Measurements from ENCODE around the gene FXYD1.
"Not testable (repeated sequence)": the region's sequence is repeated elsewhere in the genome, so short reads cannot be mapped to it uniquely, and the experiment has no call there.

Gene FXYD1

GRCh38 chr19:35138305-35138892, at the start of gene FXYD1:
Gene FXYD1, plus strand, starts transcription at chr19:35138824. Its CDS starts 1,256 bp downstream, at chr19:35140080.
- no peak for DNase-seq (ENCODE audit: low read depth)

DNA sequence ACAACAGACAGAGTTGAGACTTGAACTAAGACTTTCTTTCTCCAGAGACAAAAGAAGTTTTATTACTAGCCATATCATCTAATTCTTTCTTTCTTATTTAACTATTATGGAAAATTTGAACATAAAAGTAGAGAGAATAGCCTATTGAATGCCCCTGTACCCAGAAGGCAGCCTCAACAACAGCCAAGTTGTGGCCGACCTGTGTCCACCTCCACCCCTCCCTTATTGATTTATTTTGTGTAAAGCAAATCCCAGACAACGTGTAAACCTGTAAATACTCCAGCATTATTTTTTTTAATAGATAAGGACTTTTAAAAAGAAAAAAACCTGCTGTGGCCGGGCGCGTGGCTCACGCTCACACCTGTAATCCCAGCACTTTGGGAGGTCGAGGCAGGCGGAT, 49.1 kb upstream of the FXYD1 start:
- DNase-seq (ENCODE audit: low read depth), result no peak

GRCh38 chr19:35090160-35090505, 48.5 kb upstream of the FXYD1 start:
- DNase-seq (ENCODE audit: low read depth), result no peak

DNA sequence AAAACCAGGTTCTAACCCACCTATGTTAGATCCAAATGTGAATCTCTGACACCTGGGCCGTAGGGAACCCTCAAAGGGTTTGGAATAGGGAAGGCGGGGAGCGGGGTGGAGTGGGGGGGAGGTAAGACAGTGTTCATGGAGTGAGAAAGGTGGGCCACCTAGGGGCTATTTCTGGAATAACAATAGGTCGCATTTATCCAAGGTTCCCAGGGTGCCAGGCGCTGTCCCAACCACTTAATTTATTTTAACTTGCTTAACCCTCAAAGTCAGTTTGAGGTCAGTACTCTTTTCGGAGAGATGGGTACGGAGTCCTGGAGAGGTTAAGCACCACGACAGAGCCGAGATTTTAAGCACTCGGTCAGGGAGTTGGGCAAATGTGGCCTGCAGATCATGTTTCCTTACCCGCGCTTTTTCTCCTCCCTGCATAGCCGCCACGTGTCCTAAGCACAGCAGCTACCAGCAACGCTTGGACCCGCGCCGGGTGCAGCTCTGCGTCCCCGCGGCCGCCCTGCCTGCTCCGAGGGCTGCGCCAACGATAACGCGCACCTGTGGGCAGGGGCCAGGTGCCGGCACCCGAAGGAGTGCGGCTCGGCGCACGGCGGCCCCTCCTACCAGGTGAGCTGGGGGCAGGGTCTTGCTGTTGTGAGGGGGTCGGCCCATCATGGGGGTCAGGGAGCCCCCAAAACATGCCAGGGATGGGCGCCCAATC, 48.0 kb upstream of the FXYD1 start:
- peak; percentile 69 for DNase-seq (ENCODE audit: low read depth)

DNA sequence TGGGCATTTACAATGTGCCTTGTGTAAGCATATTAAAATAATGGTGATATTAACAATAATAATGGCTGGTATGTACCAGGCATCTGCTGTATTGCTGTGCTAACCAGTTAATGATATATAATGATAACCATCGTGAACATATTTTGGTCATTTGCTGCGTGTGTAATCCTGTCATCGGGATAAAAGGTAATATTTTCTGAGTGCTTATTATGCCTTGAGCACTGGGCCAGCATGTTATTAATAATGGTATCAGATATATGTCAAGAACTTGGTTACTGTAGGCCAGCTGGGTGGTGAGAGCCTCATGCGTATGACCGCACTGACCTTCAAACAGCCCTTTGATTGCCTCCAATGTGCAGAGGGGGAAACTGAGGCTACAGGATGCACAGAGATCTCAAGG, 45.2 kb upstream of the FXYD1 start:
- no peak for DNase-seq (ENCODE audit: low read depth)

DNA sequence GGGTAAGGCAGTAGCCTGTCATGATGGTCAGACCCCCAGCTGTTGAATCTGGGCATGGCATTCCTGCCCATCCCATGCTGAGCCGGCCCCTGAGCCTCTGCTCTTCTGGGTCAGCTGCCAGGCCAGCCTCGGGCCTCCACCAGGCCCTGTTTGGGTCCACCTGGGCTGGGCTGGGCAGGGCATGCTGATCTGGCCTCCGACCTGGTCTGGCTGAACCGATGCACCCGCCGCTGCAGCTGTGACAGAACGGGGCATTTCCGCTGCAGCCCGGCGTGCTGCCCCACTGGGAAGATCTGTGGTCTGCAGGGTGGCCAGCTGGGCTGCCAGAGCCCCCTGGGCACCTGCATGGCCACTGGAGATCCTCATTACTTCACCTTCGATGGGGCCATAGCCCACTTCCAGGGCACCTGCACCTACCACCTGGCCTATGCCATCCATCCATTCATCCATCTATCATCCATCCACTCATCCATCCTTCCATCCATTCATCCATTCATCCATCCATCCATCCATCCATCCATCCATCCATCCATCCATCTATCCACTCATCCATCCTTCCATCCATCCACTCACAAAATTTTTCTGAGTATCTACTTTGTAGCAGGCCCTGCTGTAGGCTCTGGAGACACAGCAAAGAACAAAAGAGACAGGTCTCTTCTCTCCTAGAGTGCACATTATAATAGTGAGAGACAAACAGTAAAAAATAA, 44.5 kb upstream of the FXYD1 start:
- no peak for DNase-seq (ENCODE audit: low read depth)

DNA sequence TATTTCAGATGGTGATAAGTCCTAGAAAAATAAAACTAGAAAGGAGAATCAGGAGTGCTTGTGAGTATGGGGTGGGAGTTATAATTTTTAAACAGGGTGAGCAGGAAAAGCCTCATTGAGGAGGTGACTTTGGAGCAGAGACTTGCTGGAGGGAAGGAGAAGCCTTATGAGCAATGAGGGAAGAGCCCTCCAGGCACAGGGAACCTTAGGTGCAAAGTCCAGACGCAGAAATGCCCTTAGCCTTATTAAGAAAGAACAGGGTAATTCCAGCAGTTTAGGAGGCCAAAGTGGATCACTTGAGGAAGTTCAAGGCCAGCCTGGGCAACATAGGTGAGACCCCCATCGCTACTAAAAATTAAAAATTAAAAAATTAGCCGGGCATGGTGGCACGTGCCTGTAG, 44.0 kb upstream of the FXYD1 start:
- no peak for DNase-seq (ENCODE audit: low read depth)

GRCh38 chr19:35095667-35096368, 42.8 kb upstream of the FXYD1 start:
- DNase-seq (ENCODE audit: low read depth), result no peak

DNA sequence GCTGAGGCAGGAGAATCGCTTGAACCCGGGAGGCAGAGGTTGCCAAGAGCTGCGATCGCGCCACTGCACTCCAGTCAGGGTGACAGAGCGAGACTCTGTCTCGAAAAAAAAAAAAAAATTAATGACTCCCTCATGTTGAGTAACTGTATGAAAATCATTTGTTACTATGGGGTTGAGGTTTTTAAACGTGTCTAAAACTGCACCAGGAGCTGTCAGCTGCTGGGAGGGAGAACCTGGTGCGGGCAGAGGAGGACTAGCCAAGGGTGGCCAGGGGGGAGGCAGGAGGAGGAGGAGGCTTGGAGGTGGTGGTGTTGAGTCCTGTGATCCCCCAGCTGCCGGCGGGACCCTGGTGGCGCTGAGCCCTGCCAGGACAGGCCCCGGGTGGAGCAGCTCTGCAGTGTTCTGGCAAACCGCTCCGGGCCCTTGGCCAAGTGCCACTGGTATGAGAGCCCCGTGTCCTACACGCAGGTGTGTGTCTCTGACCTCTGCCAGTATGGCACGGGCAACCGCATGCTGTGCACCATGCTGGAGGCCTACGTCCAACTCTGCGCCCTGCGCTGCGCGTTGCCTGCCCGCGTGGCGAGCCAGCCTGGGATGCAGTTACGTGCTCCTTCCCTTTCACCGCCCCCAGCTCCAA, 40.1 kb upstream of the FXYD1 start:
- DNase-seq (ENCODE audit: low read depth), result no peak

DNA sequence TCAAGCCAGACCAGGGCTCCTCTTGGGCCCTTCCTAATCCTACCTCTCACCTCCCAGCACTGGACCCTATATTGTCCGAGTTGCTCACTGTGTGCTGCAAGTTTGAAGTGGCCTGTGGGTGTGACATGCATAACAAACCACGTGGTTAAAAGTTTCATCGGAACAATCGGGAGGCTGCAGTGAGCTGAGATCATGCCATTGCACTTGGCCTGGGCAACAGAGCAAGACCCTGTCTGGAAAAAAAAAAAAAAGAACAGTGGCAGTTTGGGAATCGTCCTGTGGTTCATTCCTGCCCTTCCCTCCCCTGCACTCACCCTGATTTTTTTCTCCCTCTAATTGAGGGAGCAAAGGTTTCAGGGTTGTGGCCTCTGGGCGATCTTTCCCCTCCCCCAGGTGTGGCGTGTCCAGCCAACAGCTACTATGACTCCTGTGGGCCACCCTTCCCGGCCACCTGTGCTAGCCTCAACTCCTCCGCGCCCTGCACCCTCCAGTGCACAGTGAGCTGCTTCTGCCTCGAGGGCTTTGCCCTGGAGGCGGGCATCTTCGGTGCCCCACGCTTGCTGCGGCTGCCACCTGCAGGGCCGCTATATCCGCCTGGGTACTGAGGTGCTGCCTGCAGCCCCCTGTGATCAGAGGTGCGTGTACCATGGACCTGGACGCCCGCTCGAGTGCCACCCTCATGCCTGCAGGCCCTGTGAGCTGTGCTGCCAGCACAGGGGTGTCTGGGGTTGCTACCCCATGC, 39.3 kb upstream of the FXYD1 start:
- no peak for DNase-seq (ENCODE audit: low read depth)

DNA sequence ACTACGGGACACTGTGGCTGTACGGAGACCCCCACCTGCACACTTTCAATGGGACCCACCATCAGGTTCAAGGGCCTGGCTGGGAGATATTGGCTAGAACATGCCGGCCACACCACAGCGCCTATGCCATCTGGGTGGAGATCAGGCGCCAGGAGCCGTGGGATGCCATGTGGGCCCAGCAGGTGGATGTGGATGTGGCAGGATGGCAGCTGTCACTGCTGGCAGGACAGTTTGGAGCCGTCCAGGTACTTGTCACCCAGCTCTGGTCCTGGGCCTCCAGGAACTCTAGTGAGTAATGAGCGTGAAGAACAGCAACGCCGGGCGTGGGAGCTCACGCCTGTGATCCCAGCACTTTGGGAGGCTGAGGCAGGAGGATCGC, 38.7 kb upstream of the FXYD1 start:
- no peak for DNase-seq (ENCODE audit: low read depth)

DNA sequence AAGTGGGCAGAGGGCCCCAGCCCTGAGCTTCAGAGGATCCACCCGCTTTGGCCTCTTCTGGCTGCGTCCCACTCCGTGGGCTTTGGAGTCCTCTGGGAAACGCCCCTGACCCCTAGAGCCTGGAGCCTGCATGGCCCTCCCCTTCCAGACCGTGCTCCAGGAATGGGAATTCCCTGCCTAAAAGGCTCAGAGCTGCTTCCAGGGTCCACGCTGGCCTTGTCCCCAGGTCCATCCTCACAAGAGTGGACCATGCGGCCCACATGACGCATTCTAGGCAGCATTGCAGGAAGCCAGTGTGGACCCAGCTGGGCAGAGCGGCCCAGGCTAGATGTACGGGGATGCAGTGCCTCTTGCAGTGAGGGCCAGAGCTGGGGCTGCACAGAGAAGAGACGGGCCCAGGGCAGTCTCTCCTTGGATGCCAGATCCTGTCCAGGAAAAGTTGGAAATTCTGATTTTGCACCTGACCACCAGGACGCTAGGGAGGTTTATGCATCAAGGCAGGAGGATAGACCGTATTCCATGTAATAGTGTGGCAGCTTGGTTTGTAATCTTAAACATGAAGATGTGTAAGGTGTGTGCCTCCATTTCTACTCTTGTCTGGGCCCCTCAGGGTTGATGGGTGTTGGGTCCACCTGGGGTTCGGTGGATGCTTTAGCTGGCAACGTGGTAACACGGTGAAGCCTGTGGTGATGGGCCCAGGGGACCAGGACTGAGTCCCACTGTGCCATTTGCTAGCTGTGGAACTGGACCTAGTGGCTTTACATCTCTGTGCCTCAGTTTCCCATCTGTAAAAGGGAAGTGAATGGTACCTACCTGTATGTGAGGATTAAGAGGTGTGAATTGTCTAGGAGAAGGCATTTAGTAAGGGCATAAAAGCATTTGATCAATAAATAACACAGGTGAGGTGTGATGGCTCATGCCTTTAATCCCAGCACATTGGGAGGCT, 37.8 kb upstream of the FXYD1 start:
- no peak for DNase-seq (ENCODE audit: low read depth)

GRCh38 chr19:35101949-35102348, 36.7 kb upstream of the FXYD1 start:
- DNase-seq (ENCODE audit: low read depth), result not testable (repeated sequence)

GRCh38 chr19:35103614-35104013, 35.0 kb upstream of the FXYD1 start:
- not testable (repeated sequence) for DNase-seq (ENCODE audit: low read depth)

DNA sequence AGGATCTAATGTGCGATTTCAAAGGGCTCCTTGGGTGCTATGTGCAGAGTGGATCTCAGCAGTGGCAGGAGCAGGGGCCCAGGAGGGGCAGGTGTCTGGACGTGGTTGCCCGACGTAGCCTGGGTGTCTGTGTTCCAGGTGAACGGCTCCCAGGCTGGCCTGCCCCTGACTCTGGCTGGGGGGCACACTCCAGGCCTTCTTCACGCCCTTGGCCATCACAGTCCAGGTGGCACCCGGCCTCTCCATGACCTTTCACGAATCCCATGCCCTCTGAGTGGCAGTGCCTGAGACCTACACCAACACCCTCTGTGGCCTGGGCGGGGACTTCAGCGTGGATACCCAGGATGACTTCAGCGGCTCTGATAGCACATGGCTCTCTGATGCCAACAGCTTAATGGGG, 34.3 kb upstream of the FXYD1 start:
- no peak for DNase-seq (ENCODE audit: low read depth)

DNA sequence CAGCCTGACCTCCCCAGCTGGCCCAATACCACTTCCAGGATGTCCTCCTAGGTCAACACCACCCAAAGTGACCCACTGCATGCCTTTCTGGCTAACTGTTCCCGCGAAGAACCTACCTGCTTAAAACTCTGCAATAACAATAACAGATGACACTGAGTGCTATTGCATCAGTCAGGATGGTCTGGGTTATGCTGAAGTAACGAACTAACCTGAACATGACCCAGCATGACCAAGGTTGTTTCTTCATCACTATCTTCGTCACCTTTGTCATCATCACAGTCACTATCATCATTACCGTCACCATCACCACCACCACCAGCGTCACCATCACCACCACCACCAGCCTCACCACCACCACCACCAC, 33.6 kb upstream of the FXYD1 start:
- DNase-seq (ENCODE audit: low read depth), result no peak

DNA sequence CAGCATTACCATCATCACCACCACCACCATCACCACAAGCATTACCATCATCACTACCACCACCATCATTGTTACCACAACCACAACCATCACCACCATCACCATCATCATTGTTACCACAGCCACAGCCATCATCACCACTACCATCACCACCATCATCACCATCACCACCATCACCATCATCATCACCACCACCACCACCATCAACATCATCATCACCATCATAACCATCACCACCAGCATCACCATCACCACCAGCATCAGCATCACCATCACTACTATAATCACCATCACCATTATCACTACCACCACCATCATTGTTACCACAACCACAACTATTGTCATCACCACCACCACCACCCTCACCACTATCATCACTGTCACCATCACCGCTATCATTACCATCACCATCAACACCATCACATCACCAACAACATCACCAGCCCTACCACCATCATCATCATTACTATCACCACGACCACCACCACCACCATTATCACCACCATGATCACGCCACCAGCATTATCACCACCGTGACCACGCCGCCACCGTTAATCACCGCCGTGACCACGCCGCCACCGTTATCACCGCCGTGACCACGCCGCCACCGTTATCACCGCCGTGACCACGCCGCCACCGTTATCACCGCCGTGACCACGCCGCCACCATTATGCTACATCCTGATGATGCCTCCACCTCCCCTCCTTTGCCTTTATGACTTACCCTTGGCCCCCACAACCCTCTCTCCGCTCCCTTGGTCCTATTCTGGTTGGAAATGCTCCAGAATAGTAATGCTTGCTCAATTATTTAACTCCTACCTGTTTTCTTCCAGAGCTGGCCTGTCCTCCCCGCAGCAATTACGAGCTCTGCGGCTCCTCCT, 33.0 kb upstream of the FXYD1 start:
- no peak for DNase-seq (ENCODE audit: low read depth)

DNA sequence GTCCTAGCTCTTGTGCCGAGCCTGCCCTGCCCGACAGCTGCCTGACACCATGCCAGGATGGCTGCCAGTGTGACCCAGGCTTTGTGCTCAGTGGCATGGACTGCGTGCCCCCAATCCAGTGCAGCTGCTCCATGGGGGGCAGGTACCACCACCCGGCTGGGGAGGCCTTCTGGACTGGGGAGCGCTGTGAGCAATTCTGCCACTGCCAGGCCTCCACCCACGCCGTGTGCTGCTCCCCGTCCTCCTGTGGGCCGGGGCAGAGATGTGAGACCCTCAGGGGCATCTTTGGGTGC, 32.4 kb upstream of the FXYD1 start:
- no peak for DNase-seq (ENCODE audit: low read depth)

DNA sequence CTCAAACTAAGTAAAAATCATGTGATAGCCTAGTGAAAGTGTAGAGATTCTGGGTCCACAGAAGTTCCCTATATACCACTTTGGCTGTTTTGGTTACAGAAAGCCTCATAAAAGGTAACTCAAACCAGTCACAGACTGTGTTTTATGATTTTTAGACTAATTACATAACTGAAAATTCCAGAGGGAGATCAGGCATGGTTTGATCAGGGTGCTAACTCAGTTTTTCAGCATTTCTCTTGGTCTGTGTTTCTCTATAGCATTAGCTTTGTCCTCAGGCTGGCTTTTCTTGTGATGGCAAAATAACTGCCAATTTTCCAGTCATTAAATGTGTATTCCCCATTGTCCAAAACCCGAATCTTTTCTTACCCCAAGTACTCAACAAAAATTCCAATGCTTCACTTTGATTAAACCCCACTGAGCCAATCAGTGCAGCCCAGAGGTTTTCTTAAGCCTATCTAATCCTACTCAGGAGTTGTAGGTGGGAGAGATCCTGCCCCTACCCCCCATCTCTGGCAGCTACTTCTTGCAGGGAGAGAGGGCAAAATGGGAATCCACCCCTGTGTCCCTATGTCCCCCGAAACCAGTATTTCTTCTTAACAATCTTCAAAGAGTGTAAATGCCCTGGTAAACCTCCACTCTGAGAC, 31.6 kb upstream of the FXYD1 start:
- DNase-seq (ENCODE audit: low read depth), result no peak

All from EH (cell line).